DOHH2 (cell line): ENCODE results near the gene NBDY.
A peak's percentile ranks its signal among the peaks of the same experiment; 100 is the strongest.

Source experiments
- H3F3A ChIP-seq: fragments of 200-600 bp; sonication (generic), shearing (Covaris generic); 2 replicates; pipeline ENCODE4 v1.6.0; 2016; ENCODE audit warnings: antibody characterized with exemption, mild to moderate bottlenecking; ENCODE audit not compliant: control insufficient read depth, insufficient read depth
- H3K27ac ChIP-seq: fragments of 200-600 bp; sonication (generic); 2 replicates; pipeline ENCODE4 v1.5.1; 2014; ENCODE audit warnings: low read depth, mild to moderate bottlenecking, low read length, moderate library complexity
- H3K27me3 ChIP-seq: fragments of 200-600 bp; sonication (generic); 2 replicates; pipeline ENCODE4 v1.6.1; 2014; ENCODE audit warnings: mild to moderate bottlenecking, low read length, mixed read lengths; ENCODE audit not compliant: control insufficient read depth
- H3K36me3 ChIP-seq: fragments of 200-600 bp; sonication (generic); 2 replicates; pipeline ENCODE4 v1.6.1; 2014; ENCODE audit warnings: mild to moderate bottlenecking, low read length, moderate library complexity, mixed read lengths; ENCODE audit not compliant: control insufficient read depth
- H3K4me1 ChIP-seq: fragments of 200-600 bp; sonication (generic); 2 replicates; pipeline ENCODE4 v1.6.1; 2014; ENCODE audit warnings: mild to moderate bottlenecking, low read length, mixed read lengths; ENCODE audit not compliant: control insufficient read depth
- H3K4me2 ChIP-seq: fragments of 200-600 bp; sonication (generic); 2 replicates; pipeline ENCODE4 v1.6.0; 2014; ENCODE audit warnings: mild to moderate bottlenecking, low read length, moderate library complexity
- H3K4me3 ChIP-seq: fragments of 200-600 bp; sonication (generic); 2 replicates; pipeline ENCODE4 v1.5.1; 2014; ENCODE audit warnings: mild to moderate bottlenecking, low read length, mixed read lengths
- H3K79me2 ChIP-seq: fragments of 200-600 bp; sonication (generic); 2 replicates; pipeline ENCODE4 v1.6.1; 2014; ENCODE audit warnings: mild to moderate bottlenecking, low read length, mixed read lengths; ENCODE audit not compliant: control insufficient read depth
- H3K9me2 ChIP-seq: fragments of 200-600 bp; sonication (generic); replicated peaks from 2 replicates; pipeline ENCODE4 v1.6.1; 2014; ENCODE audit warnings: mild to moderate bottlenecking, low read length, mixed read lengths; ENCODE audit not compliant: control insufficient read depth
- H3K9me3 ChIP-seq: fragments of 200-600 bp; sonication (generic); 2 replicates; pipeline ENCODE4 v1.6.1; 2014; ENCODE audit warnings: antibody characterized with exemption, low read length, mixed read lengths; ENCODE audit not compliant: control insufficient read depth, insufficient read depth
- H4K20me1 ChIP-seq: fragments of 200-600 bp; sonication (generic); 2 replicates; pipeline ENCODE4 v1.6.0; 2014; ENCODE audit warnings: low read depth, mild to moderate bottlenecking, antibody characterized with exemption, low read length, moderate library complexity; ENCODE audit not compliant: control insufficient read depth, insufficient read depth
- EZH2phosphoT487 ChIP-seq: fragments of 200-600 bp; sonication (generic); IDR thresholded peaks from 2 replicates; pipeline ENCODE4 v1.6.1; 2017; ENCODE audit warnings: borderline replicate concordance, mild to moderate bottlenecking, antibody characterized with exemption, low read length, moderate library complexity, mixed read lengths
- TF ChIP-seq, protein P1 (sequence below): fragments of 200-600 bp; sonication (generic); IDR thresholded peaks from one replicate; pipeline ENCODE4 v1.5.1; 2014; ENCODE audit warnings: antibody characterized with exemption, mild to moderate bottlenecking, low read depth, low read length; ENCODE audit not compliant: poor library complexity, severe bottlenecking

NBDY gene

DNA sequence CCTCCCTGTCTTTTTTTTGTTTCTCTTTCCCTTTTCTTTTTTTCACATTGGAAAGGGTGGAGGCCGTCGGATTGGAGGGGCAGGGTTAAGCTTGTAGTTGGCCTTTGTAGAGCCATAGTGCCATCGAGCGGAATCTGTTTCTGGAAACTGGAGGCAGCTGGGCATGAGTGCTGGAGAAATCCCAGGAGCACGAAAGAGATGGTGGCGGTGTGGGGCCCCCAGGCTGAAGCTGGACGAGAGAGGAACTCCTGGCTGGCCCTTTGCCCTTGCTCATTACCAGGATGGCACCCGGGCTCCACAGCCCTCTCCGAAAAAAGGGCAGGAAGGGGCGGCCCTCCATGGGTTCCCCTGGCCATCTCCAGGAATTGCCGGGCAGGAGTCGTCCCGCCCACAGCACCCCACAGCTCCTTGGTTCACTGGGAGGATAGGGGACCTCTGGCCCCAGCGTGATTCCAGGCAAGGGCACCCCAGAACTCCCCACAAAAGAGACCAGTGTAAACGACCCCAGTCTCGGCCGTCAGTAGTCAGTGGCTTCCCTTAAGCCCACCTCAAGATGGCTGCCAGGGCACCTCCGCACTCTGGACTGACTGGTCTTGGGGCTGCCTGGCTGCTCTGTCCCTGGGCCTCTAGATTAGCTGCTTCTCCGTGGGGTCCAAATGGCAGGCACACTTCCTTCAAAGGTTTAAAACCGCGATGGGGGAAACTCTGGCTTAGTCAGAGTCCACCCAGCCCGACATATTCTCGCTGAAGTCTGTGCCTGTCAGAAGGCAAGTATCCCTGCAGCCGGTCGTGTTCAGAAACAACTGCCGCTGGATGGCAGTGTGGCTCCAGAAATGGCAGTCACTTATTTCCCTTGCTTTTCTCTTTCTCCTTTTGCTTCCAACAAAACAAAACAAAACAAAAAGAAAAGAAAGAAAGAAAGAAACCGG lies 74.1 kb downstream of the NBDY start:
- Histone ChIP-seq H3K9me3 (no peaks in the 10 kb centered on the region), H3K27ac (no peak overlapping the region)

DNA sequence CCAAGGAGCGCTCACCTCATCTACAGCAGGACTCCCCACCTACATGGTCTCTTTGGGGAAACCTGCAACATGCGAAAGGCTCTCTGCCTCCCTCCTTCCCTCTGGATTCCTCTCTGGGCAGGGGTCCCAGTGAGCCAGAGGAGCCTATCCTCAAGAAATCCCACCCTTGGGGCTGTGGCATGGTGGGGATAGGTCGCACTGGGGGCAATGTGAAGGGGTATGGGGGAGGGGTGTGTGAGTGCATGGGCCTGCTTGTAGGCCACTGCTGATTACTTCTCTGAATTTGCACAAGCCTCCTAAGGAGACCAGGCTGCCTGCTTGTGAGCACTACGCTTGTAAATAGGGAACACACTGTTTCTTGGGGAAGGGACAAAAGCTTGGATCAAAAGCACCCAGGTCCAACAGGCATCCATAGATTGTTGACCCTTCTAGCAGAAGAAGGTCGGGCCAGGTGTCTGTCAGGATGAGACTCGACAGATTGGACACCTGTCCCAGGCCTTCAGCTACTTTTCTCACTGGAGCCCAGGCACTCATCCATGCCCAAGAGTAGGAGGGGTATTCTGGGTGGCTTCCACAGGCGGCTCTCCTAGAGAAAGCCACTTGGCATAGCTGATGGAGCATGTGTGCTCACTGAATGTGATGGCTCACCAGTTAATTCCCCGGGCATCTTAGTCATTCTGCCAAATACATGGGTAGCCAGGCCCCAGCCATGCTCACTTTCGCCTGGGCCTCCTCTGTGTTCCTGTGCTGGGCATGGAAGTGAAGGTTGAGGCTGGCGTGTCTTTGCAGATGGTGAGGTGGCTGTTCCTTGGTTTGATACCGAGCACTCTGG lies 75.0 kb downstream of the NBDY start:
- no peaks in the 10 kb centered on the region for H3F3A ChIP-seq
- H3K36me3 ChIP-seq, result no peaks in the 10 kb centered on the region
- H3K4me2 ChIP-seq, result no peak overlapping the region
- H3K4me3 ChIP-seq, result no peak overlapping the region
- no peaks in the 10 kb centered on the region for H3K4me1 ChIP-seq
- H3K9me2 ChIP-seq, result no peaks in the 10 kb centered on the region
- no peaks in the 10 kb centered on the region for H3K27me3 ChIP-seq
- no peaks in the 10 kb centered on the region for H3K79me2 ChIP-seq
- no peak for TF ChIP-seq EZH2phosphoT487
- TF ChIP-seq, protein P1, sequence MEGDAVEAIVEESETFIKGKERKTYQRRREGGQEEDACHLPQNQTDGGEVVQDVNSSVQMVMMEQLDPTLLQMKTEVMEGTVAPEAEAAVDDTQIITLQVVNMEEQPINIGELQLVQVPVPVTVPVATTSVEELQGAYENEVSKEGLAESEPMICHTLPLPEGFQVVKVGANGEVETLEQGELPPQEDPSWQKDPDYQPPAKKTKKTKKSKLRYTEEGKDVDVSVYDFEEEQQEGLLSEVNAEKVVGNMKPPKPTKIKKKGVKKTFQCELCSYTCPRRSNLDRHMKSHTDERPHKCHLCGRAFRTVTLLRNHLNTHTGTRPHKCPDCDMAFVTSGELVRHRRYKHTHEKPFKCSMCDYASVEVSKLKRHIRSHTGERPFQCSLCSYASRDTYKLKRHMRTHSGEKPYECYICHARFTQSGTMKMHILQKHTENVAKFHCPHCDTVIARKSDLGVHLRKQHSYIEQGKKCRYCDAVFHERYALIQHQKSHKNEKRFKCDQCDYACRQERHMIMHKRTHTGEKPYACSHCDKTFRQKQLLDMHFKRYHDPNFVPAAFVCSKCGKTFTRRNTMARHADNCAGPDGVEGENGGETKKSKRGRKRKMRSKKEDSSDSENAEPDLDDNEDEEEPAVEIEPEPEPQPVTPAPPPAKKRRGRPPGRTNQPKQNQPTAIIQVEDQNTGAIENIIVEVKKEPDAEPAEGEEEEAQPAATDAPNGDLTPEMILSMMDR, result no peak
- H3K27ac ChIP-seq, result no peak overlapping the region
- H3K9me3 ChIP-seq, result no peaks in the 10 kb centered on the region
- no peaks in the 10 kb centered on the region for H4K20me1 ChIP-seq

More for the DNA sequence above, 74.1 kb downstream of the NBDY start:
- Histone ChIP-seq H3K36me3 (no peaks in the 10 kb centered on the region), H3K79me2 (no peaks in the 10 kb centered on the region), H3K4me3 (no peak overlapping the region), H3K27me3 (no peaks in the 10 kb centered on the region), H3F3A (no peaks in the 10 kb centered on the region), H4K20me1 (no peaks in the 10 kb centered on the region), H3K4me2 (no peak overlapping the region), H3K4me1 (no peaks in the 10 kb centered on the region), H3K9me2 (no peaks in the 10 kb centered on the region)
- no peak for TF ChIP-seq EZH2phosphoT487
- TF ChIP-seq, protein P1, result peak; percentile 24

DNA sequence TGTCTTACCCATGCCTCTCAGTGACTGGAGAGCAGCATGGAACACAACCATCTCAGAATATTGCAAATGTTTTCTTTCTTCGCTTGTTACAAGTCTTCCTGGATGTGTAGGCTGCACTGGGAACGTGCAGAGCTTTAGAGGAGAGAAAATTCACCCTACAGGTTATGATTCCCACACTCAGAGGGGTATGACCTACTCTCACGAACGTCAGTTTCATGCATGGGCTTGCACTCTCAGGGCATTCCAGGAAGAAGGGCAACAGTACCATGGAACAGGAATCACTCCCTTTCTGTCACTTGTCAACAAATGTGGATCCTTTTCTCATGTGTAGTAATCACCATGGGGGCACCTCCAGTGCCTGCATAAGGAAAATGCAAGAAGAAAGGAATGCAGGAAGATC lies 75.8 kb downstream of the NBDY start:
- no peaks in the 10 kb centered on the region for H3K27me3 ChIP-seq
- TF ChIP-seq, protein P1, result no peak
- no peak for TF ChIP-seq EZH2phosphoT487
- no peaks in the 10 kb centered on the region for H3K36me3 ChIP-seq
- no peaks in the 10 kb centered on the region for H3K79me2 ChIP-seq
- H3K4me1 ChIP-seq, result no peaks in the 10 kb centered on the region
- no peak overlapping the region for H3K4me3 ChIP-seq
- no peaks in the 10 kb centered on the region for H3K9me2 ChIP-seq
- no peaks in the 10 kb centered on the region for H3F3A ChIP-seq
- H3K27ac ChIP-seq, result no peak overlapping the region
- no peaks in the 10 kb centered on the region for H4K20me1 ChIP-seq
- H3K4me2 ChIP-seq, result no peak overlapping the region
- no peaks in the 10 kb centered on the region for H3K9me3 ChIP-seq
